ENCODE data around the gene UNC119B. TPM values are rescaled to one million over a fixed set of nuclear protein-coding genes. Genes with fewer than 3 reads are reported as not detected.
"Not testable (repeated sequence)": the region's sequence is repeated elsewhere in the genome, so short reads cannot be mapped to it uniquely, and the experiment has no call there.

Gene UNC119B
- total RNA-seq, 2 donors from 2014 or later: 52.8 to 60.7 TPM

- H3K4me3 ChIP-seq (ENCODE audit: low read length): peak overlapping the region; percentile 86
- peaks cover 32% of the 10 kb centered on the region for H3K36me3 ChIP-seq (ENCODE audit: control insufficient read depth, insufficient read depth, low read length)
- Mint-ChIP-seq H3K27me3 (ENCODE audit: insufficient read depth) (peaks cover 3% of the 10 kb centered on the region), H3K27ac (no peak overlapping the region), H3K4me1 (peaks cover 15% of the 10 kb centered on the region), H3K4me3 (peak overlapping the region; percentile 68), H3K36me3 (ENCODE audit: low read depth) (peaks cover 50% of the 10 kb centered on the region), H3K9me3 (no peaks in the 10 kb centered on the region)
- no peaks in the 10 kb centered on the region for H3K27me3 ChIP-seq (ENCODE audit: control insufficient read depth, insufficient read depth, low read length, poor library complexity, severe bottlenecking)
- DNase-seq: no peak
- no peaks in the 10 kb centered on the region for H3K4me1 ChIP-seq (ENCODE audit: control insufficient read depth, insufficient read depth, low read length)
- WGBS, 2 experiments (ENCODE audit: insufficient coverage in 1 of 2, insufficient read length in 1 of 2): 93 to 94% methylated on average over 8 to 9 of the region's 9 CpGs
- H3K9ac ChIP-seq (ENCODE audit: extremely low read depth, low read length, poor library complexity, severe bottlenecking): no peak overlapping the region
- TF ChIP-seq, protein P1, sequence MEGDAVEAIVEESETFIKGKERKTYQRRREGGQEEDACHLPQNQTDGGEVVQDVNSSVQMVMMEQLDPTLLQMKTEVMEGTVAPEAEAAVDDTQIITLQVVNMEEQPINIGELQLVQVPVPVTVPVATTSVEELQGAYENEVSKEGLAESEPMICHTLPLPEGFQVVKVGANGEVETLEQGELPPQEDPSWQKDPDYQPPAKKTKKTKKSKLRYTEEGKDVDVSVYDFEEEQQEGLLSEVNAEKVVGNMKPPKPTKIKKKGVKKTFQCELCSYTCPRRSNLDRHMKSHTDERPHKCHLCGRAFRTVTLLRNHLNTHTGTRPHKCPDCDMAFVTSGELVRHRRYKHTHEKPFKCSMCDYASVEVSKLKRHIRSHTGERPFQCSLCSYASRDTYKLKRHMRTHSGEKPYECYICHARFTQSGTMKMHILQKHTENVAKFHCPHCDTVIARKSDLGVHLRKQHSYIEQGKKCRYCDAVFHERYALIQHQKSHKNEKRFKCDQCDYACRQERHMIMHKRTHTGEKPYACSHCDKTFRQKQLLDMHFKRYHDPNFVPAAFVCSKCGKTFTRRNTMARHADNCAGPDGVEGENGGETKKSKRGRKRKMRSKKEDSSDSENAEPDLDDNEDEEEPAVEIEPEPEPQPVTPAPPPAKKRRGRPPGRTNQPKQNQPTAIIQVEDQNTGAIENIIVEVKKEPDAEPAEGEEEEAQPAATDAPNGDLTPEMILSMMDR (conservative IDR thresholded peaks at IDR 0.05): no peak
- H3K9me3 ChIP-seq (ENCODE audit: control insufficient read depth, low read length): no peaks in the 10 kb centered on the region
- H3K27ac ChIP-seq (ENCODE audit: low read depth, low read length): no peak overlapping the region
These were observed 16.2 kb downstream of the UNC119B start for GRCh38 chr12:120726510-120726793.

DNA sequence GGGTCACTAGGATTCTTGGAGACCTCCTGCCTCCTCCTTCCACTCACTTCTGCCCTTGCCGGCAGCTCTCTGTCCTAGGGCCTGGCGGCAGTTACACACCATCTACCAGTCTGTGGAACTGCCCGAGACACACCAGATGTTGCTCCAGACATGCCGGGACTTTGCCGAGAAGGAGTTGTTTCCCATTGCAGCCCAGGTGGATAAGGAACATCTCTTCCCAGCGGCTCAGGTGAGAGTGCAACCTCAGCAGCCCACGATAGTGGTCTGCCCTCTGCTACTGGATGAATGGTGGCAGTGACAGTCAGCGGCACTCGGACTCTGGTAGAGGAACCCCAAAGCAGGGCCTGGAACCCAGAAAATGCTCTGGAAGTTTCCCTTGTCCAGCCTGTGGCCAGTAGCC is 16.7 kb downstream of the UNC119B start:
- Mint-ChIP-seq H3K4me3 (no peak overlapping the region), H3K4me1 (peaks cover 15% of the 10 kb centered on the region), H3K27ac (no peak overlapping the region), H3K27me3 (ENCODE audit: insufficient read depth) (peaks cover 3% of the 10 kb centered on the region), H3K9me3 (peaks cover 3% of the 10 kb centered on the region), H3K36me3 (ENCODE audit: low read depth) (peaks cover 47% of the 10 kb centered on the region)
- TF ChIP-seq, protein P1 (conservative IDR thresholded peaks at IDR 0.05): no peak
- WGBS, 2 experiments (ENCODE audit: insufficient coverage in 1 of 2, insufficient read length in 1 of 2): 93 to 94% methylated on average over 6 to 9 of the region's 9 CpGs
- no peak for DNase-seq
- Histone ChIP-seq H3K9ac (ENCODE audit: extremely low read depth, low read length, poor library complexity, severe bottlenecking) (no peak overlapping the region), H3K4me3 (ENCODE audit: low read length) (no peak overlapping the region), H3K36me3 (ENCODE audit: control insufficient read depth, insufficient read depth, low read length) (peaks cover 27% of the 10 kb centered on the region), H3K4me1 (ENCODE audit: control insufficient read depth, insufficient read depth, low read length) (no peaks in the 10 kb centered on the region), H3K9me3 (ENCODE audit: control insufficient read depth, low read length) (no peaks in the 10 kb centered on the region), H3K27ac (ENCODE audit: low read depth, low read length) (no peak overlapping the region), H3K27me3 (ENCODE audit: control insufficient read depth, insufficient read depth, low read length, poor library complexity, severe bottlenecking) (no peaks in the 10 kb centered on the region)

- 74 to 97% methylated on average over 7 to 31 of the region's 35 CpGs for WGBS, 2 experiments (ENCODE audit: insufficient coverage in 1 of 2, insufficient read length in 1 of 2)
- H3K27me3 Mint-ChIP-seq (ENCODE audit: insufficient read depth); H3K27me3 ChIP-seq (ENCODE audit: control insufficient read depth, insufficient read depth, low read length, poor library complexity, severe bottlenecking); H3K36me3 ChIP-seq (ENCODE audit: control insufficient read depth, insufficient read depth, low read length); H3K27ac Mint-ChIP-seq; H3K27ac ChIP-seq (ENCODE audit: low read depth, low read length); DNase-seq; H3K9ac ChIP-seq (ENCODE audit: extremely low read depth, low read length, poor library complexity, severe bottlenecking); H3K4me3 Mint-ChIP-seq; H3K9me3 ChIP-seq (ENCODE audit: control insufficient read depth, low read length); H3K4me3 ChIP-seq (ENCODE audit: low read length); H3K4me1 ChIP-seq (ENCODE audit: control insufficient read depth, insufficient read depth, low read length); H3K4me1 Mint-ChIP-seq: not testable (repeated sequence)
- Mint-ChIP-seq H3K36me3 (ENCODE audit: low read depth) (peaks cover 39% of the 10 kb centered on the region), H3K9me3 (peaks cover 24% of the 10 kb centered on the region)
These were observed 21.9 kb downstream of the UNC119B start for GRCh38 chr12:120732198-120732597.

GRCh38 chr12:120733574-120733973 is 23.3 kb downstream of the UNC119B start:
- Histone ChIP-seq H3K36me3 (ENCODE audit: control insufficient read depth, insufficient read depth, low read length) (no peaks in the 10 kb centered on the region), H3K9ac (ENCODE audit: extremely low read depth, low read length, poor library complexity, severe bottlenecking) (no peak overlapping the region), H3K4me1 (ENCODE audit: control insufficient read depth, insufficient read depth, low read length) (no peaks in the 10 kb centered on the region), H3K4me3 (ENCODE audit: low read length) (no peak overlapping the region), H3K27me3 (ENCODE audit: control insufficient read depth, insufficient read depth, low read length, poor library complexity, severe bottlenecking) (no peaks in the 10 kb centered on the region), H3K27ac (ENCODE audit: low read depth, low read length) (no peak overlapping the region), H3K9me3 (ENCODE audit: control insufficient read depth, low read length) (no peaks in the 10 kb centered on the region)
- Mint-ChIP-seq H3K4me3 (no peak overlapping the region), H3K9me3 (peaks cover 24% of the 10 kb centered on the region), H3K27ac (no peak overlapping the region), H3K27me3 (ENCODE audit: insufficient read depth) (no peaks in the 10 kb centered on the region), H3K36me3 (ENCODE audit: low read depth) (peaks cover 36% of the 10 kb centered on the region), H3K4me1 (no peaks in the 10 kb centered on the region)
- 92 to 94% methylated on average over 2 to 3 of the region's 3 CpGs for WGBS, 2 experiments (ENCODE audit: insufficient coverage in 1 of 2, insufficient read length in 1 of 2)
- TF ChIP-seq, protein P1 (conservative IDR thresholded peaks at IDR 0.05): no peak
- DNase-seq: no peak

Measured in endodermal cell (in vitro differentiated cells).